Measurements from ENCODE around the gene MUC3A. TPM values are rescaled to one million over a fixed set of nuclear protein-coding genes. Genes with fewer than 3 reads are reported as not detected.
A peak's percentile ranks its signal among the peaks of the same experiment; 100 is the strongest.

Gene MUC3A
- total RNA-seq, 1 experiment from 2014 or later, result 29.2 TPM

GRCh38 chr7:100951172-100951571 is 1.8 kb downstream of the MUC3A start:
- peak; percentile 98 for DNase-seq
- no CpG with 5 or more reads among the region's 6 CpGs for WGBS (ENCODE audit: extremely low coverage, insufficient read length, low lambda C conversion rate)
- no peak overlapping the region for H3K4me2 ChIP-seq (ENCODE audit: insufficient read depth, insufficient read length, low read length)

More at GRCh38 chr7:100951172-100951571, 1.8 kb downstream of the MUC3A start:
- Histone ChIP-seq H2BK5ac (ENCODE audit: insufficient read length, low read length) (no peak overlapping the region), H3K18ac (ENCODE audit: insufficient read length, low read depth, low read length) (no peak overlapping the region), H3K27me3 (ENCODE audit: insufficient read depth, low read length) (no peaks in the 10 kb centered on the region), H2BK12ac (ENCODE audit: insufficient read length, low read depth, low read length) (no peak overlapping the region), H2BK15ac (ENCODE audit: low read depth, low read length) (no peak overlapping the region), H3K14ac (ENCODE audit: insufficient read depth, low read length) (no peak overlapping the region), H3K4ac (ENCODE audit: low read depth, low read length) (no peak overlapping the region), H3K27ac (ENCODE audit: insufficient read length, low read depth, low read length) (no peak overlapping the region), H3K79me1 (ENCODE audit: insufficient read depth, low read depth, low read length, poor library complexity, severe bottlenecking) (no peaks in the 10 kb centered on the region), H3K79me2 (ENCODE audit: insufficient read depth, low read length) (no peaks in the 10 kb centered on the region), H3K9ac (ENCODE audit: extremely low read depth, insufficient read length, low read length) (no peak overlapping the region), H2BK20ac (ENCODE audit: low read depth, low read length, poor library complexity, severe bottlenecking) (no peak overlapping the region), H3K9me3 (ENCODE audit: control insufficient read depth, low read depth, low read length) (no peaks in the 10 kb centered on the region), H4K8ac (replicated peaks; ENCODE audit: insufficient read length, low read depth, low read length) (no peak overlapping the region), H3T11ph (ENCODE audit: low read length) (no peak overlapping the region), H4K20me1 (ENCODE audit: control insufficient read depth, insufficient read depth, insufficient read length) (no peaks in the 10 kb centered on the region), H3K23ac (ENCODE audit: insufficient read length, low read depth, low read length) (no peak overlapping the region), H2AFZ (ENCODE audit: low read length) (no peak overlapping the region), H2BK120ac (ENCODE audit: low read depth, low read length, poor library complexity, severe bottlenecking) (no peak overlapping the region), H3K23me2 (ENCODE audit: insufficient read length, low read depth, low read length, poor library complexity, severe bottlenecking) (no peaks in the 10 kb centered on the region), H3K4me1 (ENCODE audit: insufficient read depth, low read length) (peaks cover 8% of the 10 kb centered on the region; the same call in 1 of the 2 replicates), H3K56ac (ENCODE audit: insufficient read length, low read depth, low read length) (no peak overlapping the region), H4K5ac (ENCODE audit: insufficient read length, low read depth, low read length) (no peak overlapping the region), H4K91ac (ENCODE audit: insufficient read length, low read depth, low read length) (no peak overlapping the region), H2AK5ac (ENCODE audit: insufficient read length, low read length) (no peak overlapping the region)
- Mint-ChIP-seq H3K4me1 (peaks cover 21 to 26% of the 10 kb centered on the region in 2 experiments), H3K27ac (no peak overlapping the region; a peak in 1 of 7 replicates), H3K36me3 (ENCODE audit: insufficient read depth in 1 of 3, low read depth in 3 of 3) (no peaks in the 10 kb centered on the region), H3K27me3 (ENCODE audit: low read depth) (peaks cover 4% of the 10 kb centered on the region; the same call in 1 of the 2 replicates), H3K9me3 (no peaks in the 10 kb centered on the region; a peak in 1 of 5 replicates), H3K4me3 (no peak overlapping the region)
- peak; percentile 39; the same call in 2 of the 3 replicates for TF ChIP-seq CTCF (conservative IDR thresholded peaks at IDR 0.05)

Data from H9 (cell line).